ENCODE measurements around the gene EVI5L.

EVI5L gene

GRCh38 chr19:7903244-7904073 is 73.4 kb downstream of the EVI5L start, which contains the start of gene MAP2K7:
TSS of gene MAP2K7 (plus strand) at chr19:7903877. CDS start at chr19:7903945, 68 bp downstream.
- DNase-seq, result peak; percentile 99

- DNase-seq, result peak; percentile 93
Measured at GRCh38 chr19:7904074-7905020, 74.3 kb downstream of the EVI5L start.

GRCh38 chr19:7905268-7905667 is 75.2 kb downstream of the EVI5L start:
- DNase-seq, result no peak

- DNase-seq, result no peak
Measured at GRCh38 chr19:7905859-7906258, 75.8 kb downstream of the EVI5L start.

- DNase-seq, result no peak
Measured at GRCh38 chr19:7907122-7907521, 77.1 kb downstream of the EVI5L start.

GRCh38 chr19:7907544-7907943 is 77.5 kb downstream of the EVI5L start:
- DNase-seq, result no peak

- no peak for DNase-seq
Measured at GRCh38 chr19:7908078-7908699, 78.2 kb downstream of the EVI5L start.

GRCh38 chr19:7908742-7909461 is 78.9 kb downstream of the EVI5L start:
- no peak for DNase-seq

GRCh38 chr19:7909471-7910067 is 79.6 kb downstream of the EVI5L start:
- no peak for DNase-seq

- no peak for DNase-seq
Measured at GRCh38 chr19:7910321-7911161, 80.5 kb downstream of the EVI5L start.

- no peak for DNase-seq
Measured at GRCh38 chr19:7911508-7912143, 81.6 kb downstream of the EVI5L start.

- DNase-seq, result no peak
Measured at GRCh38 chr19:7912144-7912696, 82.2 kb downstream of the EVI5L start.

- no peak for DNase-seq
Measured at GRCh38 chr19:7912697-7913564, 82.9 kb downstream of the EVI5L start.

- DNase-seq, result no peak
Measured at GRCh38 chr19:7913652-7914051, 83.6 kb downstream of the EVI5L start.

GRCh38 chr19:7914099-7914498 is 84.1 kb downstream of the EVI5L start:
- DNase-seq, result no peak

All from CD4-positive, alpha-beta T cell treated with Interleukin-15 for 1 hour (primary cell).